BJ (cell line): ENCODE measurements around the gene PPIL3. TPM values are rescaled to one million over a fixed set of nuclear protein-coding genes. Genes with fewer than 3 reads are reported as not detected.

ENCODE experiments used
- CTCF ChIA-PET: fragments of 350-600 bp; formaldehyde crosslinking; extraction: SDS; loops from one replicate; lab custom pipeline; 2021; ENCODE audit warnings: antibody characterized with exemption, inconsistent platforms; lab: Yijun Ruan, JAX
- POLR2A ChIA-PET: fragments of 300-600 bp; sonication (Branson Sonifier 250); formaldehyde crosslinking; extraction: SDS; loops from one replicate; lab custom pipeline; 2021; ENCODE audit warnings: antibody characterized with exemption; lab: Charles Lee
- DNase-seq: peaks from one replicate; pipeline ENCODE4 v3.0.0-alpha.2; 2011; ENCODE audit warnings: low read depth
- H3K27me3 ChIP-seq: 2 replicates; pipeline ENCODE4 v1.6.0; 2011; ENCODE audit warnings: low read length; ENCODE audit not compliant: control insufficient read depth, insufficient read depth
- H3K36me3 ChIP-seq: 2 replicates; pipeline ENCODE4 v1.5.1; 2011; ENCODE audit warnings: low read length; ENCODE audit not compliant: control insufficient read depth, insufficient read depth
- H3K4me3 ChIP-seq: 2 replicates; pipeline ENCODE4 v1.5.1; 2011; ENCODE audit warnings: low read depth, mild to moderate bottlenecking, control low read depth, low read length
- CTCF ChIP-seq: IDR thresholded peaks from 2 replicates; pipeline ENCODE4 v1.5.1; 2011; ENCODE audit warnings: low read depth, mild to moderate bottlenecking, control low read depth, inconsistent platforms, low read length, moderate library complexity; ENCODE audit not compliant: insufficient read depth
- polyA plus RNA-seq: library from polyadenylated mRNA; depleted of rRNA; stranded (reverse); fragments of >200 nt; gene quantifications from 2 replicates; pipeline ENCODE4 v1.2.3, GENCODE V29; 2011

Gene PPIL3
- polyA plus RNA-seq, 1 experiment, result 20.8 TPM

DNA sequence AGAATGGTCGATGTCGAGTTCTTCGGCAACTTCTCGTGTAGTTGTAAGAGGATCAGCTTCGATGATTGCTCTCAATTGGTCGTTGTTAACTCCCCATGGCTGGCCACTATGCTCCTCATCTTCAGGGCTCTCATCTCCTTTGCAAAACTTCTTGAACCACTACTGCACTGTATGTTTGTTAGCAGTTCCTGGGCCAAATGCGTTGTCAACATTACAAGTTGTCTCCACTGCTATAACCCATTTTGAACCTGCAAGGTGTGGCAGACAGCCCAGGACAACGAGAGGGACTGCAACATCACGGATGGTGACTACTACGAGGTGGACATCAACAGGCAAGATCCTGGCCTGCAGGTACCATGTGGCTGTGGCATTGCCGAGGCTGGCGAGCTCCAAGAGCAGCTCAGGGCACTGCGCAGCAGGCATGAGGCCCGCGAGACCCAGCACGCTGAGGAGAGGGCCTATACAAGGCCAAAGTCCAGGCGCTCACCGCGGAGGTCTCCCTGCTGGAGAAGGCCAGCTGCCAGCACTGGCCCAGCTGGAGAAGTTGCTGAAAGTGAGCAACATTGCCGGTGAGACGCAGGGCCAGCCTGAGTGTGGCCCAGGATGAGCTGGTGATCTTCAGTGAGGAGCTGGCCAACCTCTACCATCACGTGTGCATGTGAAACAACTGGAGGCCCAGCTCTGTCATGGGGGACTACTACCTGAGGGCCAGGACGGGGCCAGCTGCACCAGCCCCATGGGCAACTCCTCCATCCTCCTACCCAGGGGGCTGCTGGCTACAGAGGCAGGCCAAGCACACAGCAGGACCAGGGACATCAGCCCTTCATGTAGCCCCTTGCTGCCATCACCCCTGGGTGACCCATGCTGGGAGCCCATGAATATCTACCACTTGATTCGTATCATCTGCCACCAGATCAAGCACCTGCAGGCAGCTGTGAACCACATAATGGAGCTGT lies 44.6 kb downstream of the PPIL3 start:
- no peak overlapping the region for H3K4me3 ChIP-seq
- no peaks in the 10 kb centered on the region for H3K36me3 ChIP-seq
- TF ChIP-seq CTCF, result no peak
- DNase-seq, result no peak
- ChIA-PET POLR2A (no interaction called here), CTCF (interaction anchor here (0.8 kb wide), 1 partner anchor 27 kb away, joined by 3 read pairs; no protein-coding TSS in a partner anchor)
- H3K27me3 ChIP-seq, result no peaks in the 10 kb centered on the region

GRCh38 chr2:200839513-200839912 lies 49.4 kb downstream of the PPIL3 start:
- POLR2A ChIA-PET, result interaction anchor here (0.5 kb wide), 1 partner anchor 309 kb away, joined by 4 read pairs; no protein-coding TSS in a partner anchor
- Histone ChIP-seq H3K36me3 (no peaks in the 10 kb centered on the region), H3K4me3 (no peak overlapping the region), H3K27me3 (no peaks in the 10 kb centered on the region)
- CTCF ChIA-PET, result no interaction called here
- no peak for TF ChIP-seq CTCF
- DNase-seq, result no peak

DNA sequence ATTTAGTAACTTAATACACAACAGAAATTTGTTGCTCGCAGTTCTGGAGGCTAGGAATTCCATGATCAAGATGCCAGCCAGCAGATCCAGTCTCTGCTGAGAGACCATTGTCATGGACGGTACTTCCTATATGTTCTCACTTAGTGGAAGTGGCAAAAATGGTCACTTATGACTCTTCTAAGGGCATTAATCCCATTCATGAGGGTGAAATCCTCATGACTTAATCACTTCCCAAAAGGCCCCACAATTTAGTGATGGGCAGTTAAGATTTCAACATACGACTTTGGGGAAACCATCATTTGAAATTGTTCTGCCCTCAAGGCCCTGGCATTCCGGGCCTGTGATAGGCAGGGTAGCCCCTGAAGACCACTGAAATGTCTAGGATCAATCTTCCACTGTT lies 54.2 kb downstream of the PPIL3 start:
- Histone ChIP-seq H3K36me3 (no peaks in the 10 kb centered on the region), H3K4me3 (no peak overlapping the region), H3K27me3 (no peaks in the 10 kb centered on the region)
- no peak for TF ChIP-seq CTCF
- ChIA-PET CTCF (no interaction called here), POLR2A (interaction anchor here (0.7 kb wide), 1 partner anchor 913 kb away, joined by 5 read pairs; no protein-coding TSS in a partner anchor)
- DNase-seq, result no peak

GRCh38 chr2:200829258-200829655 lies 59.6 kb downstream of the PPIL3 start:
- POLR2A ChIA-PET, result no interaction called here
- Histone ChIP-seq H3K27me3 (no peaks in the 10 kb centered on the region), H3K36me3 (no peaks in the 10 kb centered on the region), H3K4me3 (no peak overlapping the region)
- CTCF ChIA-PET, result no interaction called here
- no peak for DNase-seq
- no peak for TF ChIP-seq CTCF

DNA sequence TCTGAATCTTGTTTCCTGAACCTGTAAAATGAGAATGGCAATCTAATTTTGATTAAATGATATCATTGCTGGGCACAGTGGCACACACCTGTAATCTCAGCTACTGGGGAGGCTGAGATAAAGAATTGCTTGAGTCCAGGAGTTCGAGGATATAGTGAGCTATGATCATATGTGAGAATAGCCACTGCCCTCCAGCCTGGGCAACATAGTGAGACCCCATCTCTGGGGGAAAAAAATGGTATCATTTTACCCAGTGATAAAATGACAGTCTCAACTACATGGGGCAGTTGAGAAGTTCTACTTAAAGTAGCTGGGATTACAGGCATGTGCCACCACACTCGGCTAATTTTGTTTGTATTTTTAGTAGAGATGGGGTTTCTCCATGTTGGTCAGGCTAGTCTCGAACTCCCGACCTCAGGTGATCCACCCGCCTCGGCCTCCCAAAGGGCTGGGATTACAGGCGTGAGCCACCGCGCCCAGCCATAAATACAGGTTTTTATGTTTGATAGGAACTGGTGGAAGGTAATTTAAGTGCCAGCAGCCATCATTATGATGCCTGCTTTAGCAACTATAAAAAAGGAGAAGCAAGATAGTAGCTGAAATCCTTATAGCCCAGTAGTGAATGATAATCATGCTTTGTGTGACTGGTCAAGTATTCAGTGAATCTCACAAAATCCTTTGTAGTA lies 60.2 kb downstream of the PPIL3 start:
- Histone ChIP-seq H3K27me3 (no peaks in the 10 kb centered on the region), H3K36me3 (no peaks in the 10 kb centered on the region), H3K4me3 (no peak overlapping the region)
- ChIA-PET CTCF (interaction anchor here (1.4 kb wide), 1 partner anchor 10 kb away, joined by 3 read pairs; no protein-coding TSS in a partner anchor), POLR2A (no interaction called here)
- no peak for TF ChIP-seq CTCF
- DNase-seq, result no peak
